Peyer's patch (tissue), 4 donors: ENCODE data around the gene SMIM1. TPM values are rescaled to one million over a fixed set of nuclear protein-coding genes. Genes with fewer than 3 reads are reported as not detected.

ENCODE experiments used
- DNase-seq, 3 donors: peaks; one replicate each; pipeline ENCODE4 v3.0.0-alpha.2; 2017 to 2019
- H3K27ac ChIP-seq, 4 donors: fragments of 200-600 bp; sonication (generic); one replicate each; pipeline ENCODE4 v1.5.1; 2016 to 2019
- H3K27me3 ChIP-seq, 2 donors: fragments of 200-600 bp; sonication (generic); one replicate each; pipeline ENCODE4 v1.5.1; 2019
- H3K36me3 ChIP-seq, 3 donors: fragments of 200-600 bp; sonication (generic); one replicate each; pipeline ENCODE4 v1.5.1; 2016 to 2019
- H3K4me1 ChIP-seq, 4 donors: fragments of 200-600 bp; sonication (generic); one replicate each; pipeline ENCODE4 v1.5.1; 2016 to 2019
- H3K4me3 ChIP-seq, 4 donors: fragments of 200-600 bp; sonication (generic); 1 replicate in 3 of 4; 2 replicates in 1 of 4; pipeline ENCODE4 v1.5.1; 2016 to 2019; ENCODE audit warnings: mild to moderate bottlenecking in 1 of 4
- H3K9me3 ChIP-seq, 4 donors: fragments of 200-600 bp; sonication (generic); one replicate each; pipeline ENCODE4 v1.5.1; 2016 to 2019; ENCODE audit warnings: mild to moderate bottlenecking in 1 of 4
- CTCF ChIP-seq, 6 experiments: fragments of 450-650 bp in 4 of 6; fragments of 200-600 bp in 2 of 6; sonication (generic) in 1 of 6; IDR thresholded peaks; one replicate each; pipeline ENCODE4 v1.5.1; 2017 to 2019; ENCODE audit warnings: antibody characterized with exemption in 6 of 6, mild to moderate bottlenecking in 3 of 6, moderate library complexity in 1 of 6
- POLR2A ChIP-seq, 2 donors: fragments of 450-650 bp; IDR thresholded peaks; one replicate each; pipeline ENCODE4 v1.5.1; 2017; ENCODE audit warnings: antibody characterized with exemption in 2 of 2, mild to moderate bottlenecking in 2 of 2, moderate library complexity in 2 of 2
- total RNA-seq, 4 donors: library from RNA; depleted of rRNA; stranded (reverse); fragments of >200 nt; gene quantifications; one replicate each; pipeline ENCODE4 v1.1.0, GENCODE V29; 2016

SMIM1 gene
- total RNA-seq, 4 donors from 2014 or later: not detected

GRCh38 chr1:3740042-3740441 lies 32.5 kb upstream of the SMIM1 start:
- Histone ChIP-seq H3K4me3 (no peak overlapping the region), H3K27me3 (no peaks in the 10 kb centered on the region), H3K4me1 (peaks cover 0 to 5% (median 0%) of the 10 kb centered on the region in 4 donors), H3K27ac (no peak overlapping the region), H3K36me3 (peaks cover 0 to 23% (median 0%) of the 10 kb centered on the region in 3 donors), H3K9me3 (no peaks in the 10 kb centered on the region)
- TF ChIP-seq POLR2A (IDR thresholded peaks at IDR 0.05) (no peak), CTCF (IDR thresholded peaks at IDR 0.05) (no peak)
- no peak for DNase-seq

DNA sequence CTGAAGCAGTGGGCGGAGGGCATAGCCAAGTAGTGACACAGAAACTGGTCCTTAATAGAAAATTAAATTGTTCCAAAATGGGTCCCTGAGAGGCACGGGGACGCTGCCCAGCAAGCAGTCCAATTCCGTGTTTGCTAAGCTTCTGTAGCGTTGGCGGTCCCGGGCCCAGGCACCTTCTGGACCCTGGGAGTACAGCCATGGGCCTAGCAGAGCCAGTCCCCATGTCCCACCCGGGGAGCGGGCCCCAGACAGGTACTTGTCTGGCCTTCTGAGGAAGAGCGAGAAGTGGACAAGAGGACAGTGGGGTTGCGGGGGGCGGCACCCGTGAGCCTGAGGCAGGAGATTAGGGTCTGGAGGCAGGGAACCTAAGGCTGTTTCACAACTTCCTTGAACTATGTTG lies 31.8 kb upstream of the SMIM1 start:
- Histone ChIP-seq H3K4me3 (no peak overlapping the region), H3K27ac (no peak overlapping the region), H3K36me3 (peaks cover 0 to 23% (median 0%) of the 10 kb centered on the region in 3 donors), H3K9me3 (no peaks in the 10 kb centered on the region), H3K4me1 (peaks cover 0 to 7% (median 0%) of the 10 kb centered on the region in 4 donors), H3K27me3 (no peaks in the 10 kb centered on the region)
- no peak for DNase-seq
- TF ChIP-seq CTCF (IDR thresholded peaks at IDR 0.05): no peak
- TF ChIP-seq POLR2A (IDR thresholded peaks at IDR 0.05): no peak

- H3K36me3 ChIP-seq: peaks cover 0 to 20% (median 0%) of the 10 kb centered on the region in 3 donors
- no peak for TF ChIP-seq CTCF (IDR thresholded peaks at IDR 0.05)
- no peak for TF ChIP-seq POLR2A (IDR thresholded peaks at IDR 0.05)
- H3K4me3 ChIP-seq: no peak overlapping the region
- H3K27me3 ChIP-seq: no peaks in the 10 kb centered on the region
- no peaks in the 10 kb centered on the region for H3K9me3 ChIP-seq
- H3K27ac ChIP-seq: no peak overlapping the region
- peaks cover 0 to 10% (median 2%) of the 10 kb centered on the region in 4 donors for H3K4me1 ChIP-seq
- no peak for DNase-seq
Measured at GRCh38 chr1:3741566-3742438, 30.7 kb upstream of the SMIM1 start.

GRCh38 chr1:3742439-3743298 lies 29.9 kb upstream of the SMIM1 start:
- Histone ChIP-seq H3K4me1 (peaks cover 0 to 13% (median 2%) of the 10 kb centered on the region in 4 donors), H3K4me3 (no peak overlapping the region), H3K27ac (no peak overlapping the region), H3K36me3 (peaks cover 0 to 14% (median 0%) of the 10 kb centered on the region in 3 donors), H3K27me3 (no peaks in the 10 kb centered on the region), H3K9me3 (no peaks in the 10 kb centered on the region)
- TF ChIP-seq POLR2A (IDR thresholded peaks at IDR 0.05) (no peak), CTCF (IDR thresholded peaks at IDR 0.05) (no peak)
- no peak for DNase-seq

GRCh38 chr1:3743421-3743820 lies 29.1 kb upstream of the SMIM1 start:
- no peak for DNase-seq
- Histone ChIP-seq H3K4me1 (peaks cover 0 to 19% (median 2%) of the 10 kb centered on the region in 4 donors), H3K36me3 (peaks cover 0 to 6% (median 0%) of the 10 kb centered on the region in 3 donors), H3K27me3 (no peaks in the 10 kb centered on the region), H3K27ac (no peak overlapping the region), H3K9me3 (no peaks in the 10 kb centered on the region), H3K4me3 (no peak overlapping the region)
- TF ChIP-seq CTCF (IDR thresholded peaks at IDR 0.05): no peak
- TF ChIP-seq POLR2A (IDR thresholded peaks at IDR 0.05): no peak
